ENCODE measurements around the gene CUX1. TPM values are rescaled to one million over a fixed set of nuclear protein-coding genes. Genes with fewer than 3 reads are reported as not detected.

The CUX1 gene
- total RNA-seq, 1 experiment from 2014 or later = 53.5 TPM

- H4K5ac ChIP-seq (ENCODE audit: insufficient read length, low read depth, low read length) = no peak overlapping the region
- no peak overlapping the region for H3K14ac ChIP-seq (ENCODE audit: insufficient read depth, low read length)
- Mint-ChIP-seq H3K4me3 (peak overlapping the region in 1 of 2 experiments; percentile 48; a peak in 3 of 5 replicates), H3K4me1 (peaks cover 36 to 39% of the 10 kb centered on the region in 2 experiments), H3K36me3 (ENCODE audit: insufficient read depth in 1 of 3, low read depth in 3 of 3) (peaks cover 13 to 26% (median 20%) of the 10 kb centered on the region in 3 experiments; a peak in 6 of 7 replicates), H3K9me3 (peaks cover 3 to 11% of the 10 kb centered on the region in 2 experiments; a peak in 3 of 5 replicates), H3K27me3 (ENCODE audit: low read depth) (no peaks in the 10 kb centered on the region), H3K27ac (peak overlapping the region; percentile 5 to 96 (median 35); a peak in 5 of 7 replicates)
- H3K4ac ChIP-seq (ENCODE audit: low read depth, low read length) = no peak overlapping the region
- H3K79me2 ChIP-seq (ENCODE audit: insufficient read depth, low read length) = peaks cover 1% of the 10 kb centered on the region; the same call in 1 of the 2 replicates
- H2BK12ac ChIP-seq (ENCODE audit: insufficient read length, low read depth, low read length) = no peak overlapping the region
- no peak for DNase-seq
- no peak overlapping the region for H4K91ac ChIP-seq (ENCODE audit: insufficient read length, low read depth, low read length)
- no peak overlapping the region for H4K8ac ChIP-seq (replicated peaks; ENCODE audit: insufficient read length, low read depth, low read length)
- H2AK5ac ChIP-seq (ENCODE audit: insufficient read length, low read length) = no peak overlapping the region
- H3K23ac ChIP-seq (ENCODE audit: insufficient read length, low read depth, low read length) = no peak overlapping the region
- H3K4me2 ChIP-seq (ENCODE audit: insufficient read depth, insufficient read length, low read length) = no peak overlapping the region
- no peak overlapping the region for H2BK120ac ChIP-seq (ENCODE audit: low read depth, low read length, poor library complexity, severe bottlenecking)
- no peak overlapping the region for H2BK5ac ChIP-seq (ENCODE audit: insufficient read length, low read length)
- H3T11ph ChIP-seq (ENCODE audit: low read length) = no peak overlapping the region
- peaks cover 14% of the 10 kb centered on the region; the same call in 1 of the 2 replicates for H3K4me1 ChIP-seq (ENCODE audit: insufficient read depth, low read length)
- TF ChIP-seq CTCF (conservative IDR thresholded peaks at IDR 0.05) = no peak
- no CpG with 5 or more reads among the region's 14 CpGs for WGBS (ENCODE audit: extremely low coverage, insufficient read length, low lambda C conversion rate)
- H4K20me1 ChIP-seq (ENCODE audit: control insufficient read depth, insufficient read depth, insufficient read length) = no peaks in the 10 kb centered on the region
- no peak overlapping the region for H3K56ac ChIP-seq (ENCODE audit: insufficient read length, low read depth, low read length)
- peaks cover 6% of the 10 kb centered on the region for H3K79me1 ChIP-seq (ENCODE audit: insufficient read depth, low read depth, low read length, poor library complexity, severe bottlenecking)
- H3K27ac ChIP-seq (ENCODE audit: insufficient read length, low read depth, low read length) = no peak overlapping the region
- peaks cover 7% of the 10 kb centered on the region for H3K9me3 ChIP-seq (ENCODE audit: control insufficient read depth, low read depth, low read length)
- H2BK20ac ChIP-seq (ENCODE audit: low read depth, low read length, poor library complexity, severe bottlenecking) = no peak overlapping the region
- H2AFZ ChIP-seq (ENCODE audit: low read length) = no peak overlapping the region
- H2BK15ac ChIP-seq (ENCODE audit: low read depth, low read length) = no peak overlapping the region
- H3K9ac ChIP-seq (ENCODE audit: extremely low read depth, insufficient read length, low read length) = no peak overlapping the region
- H3K18ac ChIP-seq (ENCODE audit: insufficient read length, low read depth, low read length) = no peak overlapping the region
- no peaks in the 10 kb centered on the region for H3K23me2 ChIP-seq (ENCODE audit: insufficient read length, low read depth, low read length, poor library complexity, severe bottlenecking)
- no peaks in the 10 kb centered on the region for H3K27me3 ChIP-seq (ENCODE audit: insufficient read depth, low read length)
Observed at GRCh38 chr7:101985057-101985902, 167.9 kb downstream of the CUX1 start.

Measured in H9 (cell line).